Gastroesophageal sphincter (tissue), 4 donors: ENCODE measurements around the gene SLC1A2. TPM values are rescaled to one million over a fixed set of nuclear protein-coding genes. Genes with fewer than 3 reads are reported as not detected.

Experiments used
- ATAC-seq: fragments of 150-250 bp; one replicate; pipeline ENCODE4 v1.9.1; 2016; ENCODE audit warnings: mild to moderate bottlenecking, moderate library complexity
- H3K27ac ChIP-seq, 4 donors: fragments of 200-600 bp; sonication (generic) in 3 of 4; 1 replicate in 3 of 4; 2 replicates in 1 of 4; pipeline ENCODE4 v1.5.1; 2016 to 2019
- H3K27me3 ChIP-seq: fragments of 200-600 bp; sonication (generic); one replicate; pipeline ENCODE4 v1.5.1; 2019
- H3K36me3 ChIP-seq, 2 donors: fragments of 200-600 bp; sonication (generic); one replicate each; pipeline ENCODE4 v1.5.1; 2019; ENCODE audit warnings: control low read depth in 1 of 2
- H3K4me1 ChIP-seq, 3 donors: fragments of 200-600 bp; sonication (generic); 1 replicate in 2 of 3; 2 replicates in 1 of 3; pipeline ENCODE4 v1.5.1; 2016 to 2019; ENCODE audit warnings: control low read depth in 2 of 3
- H3K4me3 ChIP-seq, 2 donors: fragments of 200-600 bp; sonication (generic); one replicate each; pipeline ENCODE4 v1.5.1; 2019; ENCODE audit warnings: mild to moderate bottlenecking in 1 of 2, moderate library complexity in 1 of 2
- H3K9me3 ChIP-seq, 3 donors: fragments of 200-600 bp; sonication (generic); one replicate each; pipeline ENCODE4 v1.5.1; 2017 to 2019; ENCODE audit warnings: control low read depth in 2 of 3
- EP300 ChIP-seq: sonication (generic); formaldehyde crosslinking; IDR thresholded peaks from one replicate; pipeline ENCODE4 v1.6.1; 2017; ENCODE audit warnings: antibody characterized with exemption, mild to moderate bottlenecking
- POLR2A ChIP-seq, 2 donors: fragments of 450-650 bp; IDR thresholded peaks; one replicate each; pipeline ENCODE4 v1.6.1; 2017; ENCODE audit warnings: antibody characterized with exemption in 2 of 2, mild to moderate bottlenecking in 2 of 2, moderate library complexity in 1 of 2
- POLR2AphosphoS5 ChIP-seq: sonication (generic); formaldehyde crosslinking; IDR thresholded peaks from one replicate; pipeline ENCODE4 v1.6.1; 2017; ENCODE audit warnings: antibody characterized with exemption
- WGBS, 2 donors: methylation state at CpG; one replicate each; pipeline ENCODE4 v1.1.5; 2018; ENCODE audit warnings: low coverage in 1 of 2; 5-methylcytosine and 5-hydroxymethylcytosine counted together
- total RNA-seq, 4 donors: library from RNA; depleted of rRNA; stranded (reverse); fragments of >200 nt; gene quantifications; one replicate each; pipeline ENCODE4 v1.1.0, GENCODE V29; 2016
- TF ChIP-seq, protein P1 (sequence below), 4 experiments: fragments of 200-600 bp in 2 of 4; fragments of 450-650 bp in 2 of 4; sonication (generic) in 1 of 4; IDR thresholded peaks; one replicate each; pipeline ENCODE4 v1.5.1; 2017 to 2019; ENCODE audit warnings: antibody characterized with exemption in 4 of 4, mild to moderate bottlenecking in 2 of 4, moderate library complexity in 2 of 4

Gene SLC1A2
- total RNA-seq, 4 donors from 2014 or later, result 0.12 to 1.5 (median 0.40) TPM; not detected in 1

- peaks cover 0 to 19% (median 0%) of the 10 kb centered on the region in 3 donors for H3K4me1 ChIP-seq
- TF ChIP-seq POLR2AphosphoS5 (peak; percentile 24), EP300 (no peak)
- no peaks in the 10 kb centered on the region for H3K27me3 ChIP-seq
- no peak overlapping the region for H3K4me3 ChIP-seq
- no peaks in the 10 kb centered on the region for H3K9me3 ChIP-seq
- peak; percentile 37 for ATAC-seq
- whole genome bisulfite sequencing, 2 donors, result 40% methylated on average over 2 of the region's 2 CpGs; no CpG with 5 or more reads in 1 of the 2 donors
- no peaks in the 10 kb centered on the region for H3K36me3 ChIP-seq
- H3K27ac ChIP-seq, result peak overlapping the region in 3 of 4 donors; percentile 21 to 46 (median 38)
Observed at GRCh38 chr11:35282221-35282882, 137.0 kb downstream of the SLC1A2 start.

DNA sequence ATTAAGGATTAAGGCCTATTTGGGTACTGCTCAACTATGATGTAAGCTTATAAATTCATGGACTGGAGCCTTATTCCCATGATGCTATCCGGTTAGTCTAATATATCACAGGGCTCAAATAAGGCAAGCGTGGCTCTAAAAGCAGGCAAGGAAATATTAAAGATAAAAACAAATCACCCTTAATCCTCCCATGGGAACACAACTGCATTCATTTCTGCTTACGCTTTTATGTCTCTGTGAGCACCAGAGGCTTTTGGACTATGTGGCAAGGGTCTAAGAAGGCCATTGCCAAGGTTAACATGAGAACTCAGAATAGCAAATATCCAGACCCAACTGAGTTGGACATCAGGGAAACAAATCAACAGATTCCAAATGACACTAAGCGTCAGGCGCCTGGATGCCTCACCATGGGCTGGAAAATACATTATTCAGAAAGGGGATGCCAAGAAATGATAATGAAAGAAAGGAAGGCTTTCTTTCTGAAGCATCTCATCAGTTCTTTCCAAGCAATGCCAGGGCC, 138.1 kb downstream of the SLC1A2 start:
- Histone ChIP-seq H3K9me3 (no peaks in the 10 kb centered on the region), H3K36me3 (no peaks in the 10 kb centered on the region), H3K4me1 (peaks cover 0 to 25% (median 4%) of the 10 kb centered on the region in 3 donors), H3K4me3 (no peak overlapping the region), H3K27me3 (no peaks in the 10 kb centered on the region), H3K27ac (peak overlapping the region; percentile 19 to 60 (median 56))
- 29 to 40% methylated on average over 3 to 5 of the region's 5 CpGs for WGBS, 2 donors
- TF ChIP-seq POLR2AphosphoS5, result peak; percentile 88
- TF ChIP-seq EP300, result no peak
- ATAC-seq, result peak; percentile 74

GRCh38 chr11:35280727-35281126, 138.6 kb downstream of the SLC1A2 start:
- no peaks in the 10 kb centered on the region for H3K27me3 ChIP-seq
- H3K4me1 ChIP-seq, result peaks cover 0 to 30% (median 7%) of the 10 kb centered on the region in 3 donors
- no peak overlapping the region for H3K4me3 ChIP-seq
- TF ChIP-seq, protein P1, sequence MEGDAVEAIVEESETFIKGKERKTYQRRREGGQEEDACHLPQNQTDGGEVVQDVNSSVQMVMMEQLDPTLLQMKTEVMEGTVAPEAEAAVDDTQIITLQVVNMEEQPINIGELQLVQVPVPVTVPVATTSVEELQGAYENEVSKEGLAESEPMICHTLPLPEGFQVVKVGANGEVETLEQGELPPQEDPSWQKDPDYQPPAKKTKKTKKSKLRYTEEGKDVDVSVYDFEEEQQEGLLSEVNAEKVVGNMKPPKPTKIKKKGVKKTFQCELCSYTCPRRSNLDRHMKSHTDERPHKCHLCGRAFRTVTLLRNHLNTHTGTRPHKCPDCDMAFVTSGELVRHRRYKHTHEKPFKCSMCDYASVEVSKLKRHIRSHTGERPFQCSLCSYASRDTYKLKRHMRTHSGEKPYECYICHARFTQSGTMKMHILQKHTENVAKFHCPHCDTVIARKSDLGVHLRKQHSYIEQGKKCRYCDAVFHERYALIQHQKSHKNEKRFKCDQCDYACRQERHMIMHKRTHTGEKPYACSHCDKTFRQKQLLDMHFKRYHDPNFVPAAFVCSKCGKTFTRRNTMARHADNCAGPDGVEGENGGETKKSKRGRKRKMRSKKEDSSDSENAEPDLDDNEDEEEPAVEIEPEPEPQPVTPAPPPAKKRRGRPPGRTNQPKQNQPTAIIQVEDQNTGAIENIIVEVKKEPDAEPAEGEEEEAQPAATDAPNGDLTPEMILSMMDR (IDR thresholded peaks at IDR 0.05), result no peak
- no peak for TF ChIP-seq POLR2AphosphoS5
- no peak for TF ChIP-seq POLR2A (IDR thresholded peaks at IDR 0.05)
- no peak for TF ChIP-seq EP300
- H3K27ac ChIP-seq, result peak overlapping the region in 3 of 4 donors; percentile 55 to 60 (median 57)
- H3K36me3 ChIP-seq, result no peaks in the 10 kb centered on the region
- WGBS, 2 donors, result 86 to 100% methylated on average over 1 of the region's 7 CpGs
- no peak for ATAC-seq
- no peaks in the 10 kb centered on the region for H3K9me3 ChIP-seq

- Histone ChIP-seq H3K4me3 (no peak overlapping the region), H3K27ac (no peak overlapping the region), H3K4me1 (peaks cover 4 to 41% (median 8%) of the 10 kb centered on the region in 3 donors), H3K27me3 (no peaks in the 10 kb centered on the region), H3K9me3 (no peaks in the 10 kb centered on the region), H3K36me3 (no peaks in the 10 kb centered on the region)
- 94% methylated on average over 2 of the region's 2 CpGs; no CpG with 5 or more reads in 1 of the 2 donors for WGBS, 2 donors
- TF ChIP-seq POLR2A (IDR thresholded peaks at IDR 0.05), result no peak
- no peak for TF ChIP-seq EP300
- TF ChIP-seq, protein P1 (IDR thresholded peaks at IDR 0.05), result no peak
- TF ChIP-seq POLR2AphosphoS5, result no peak
- ATAC-seq, result no peak
Observed at GRCh38 chr11:35277827-35278226, 141.5 kb downstream of the SLC1A2 start.

DNA sequence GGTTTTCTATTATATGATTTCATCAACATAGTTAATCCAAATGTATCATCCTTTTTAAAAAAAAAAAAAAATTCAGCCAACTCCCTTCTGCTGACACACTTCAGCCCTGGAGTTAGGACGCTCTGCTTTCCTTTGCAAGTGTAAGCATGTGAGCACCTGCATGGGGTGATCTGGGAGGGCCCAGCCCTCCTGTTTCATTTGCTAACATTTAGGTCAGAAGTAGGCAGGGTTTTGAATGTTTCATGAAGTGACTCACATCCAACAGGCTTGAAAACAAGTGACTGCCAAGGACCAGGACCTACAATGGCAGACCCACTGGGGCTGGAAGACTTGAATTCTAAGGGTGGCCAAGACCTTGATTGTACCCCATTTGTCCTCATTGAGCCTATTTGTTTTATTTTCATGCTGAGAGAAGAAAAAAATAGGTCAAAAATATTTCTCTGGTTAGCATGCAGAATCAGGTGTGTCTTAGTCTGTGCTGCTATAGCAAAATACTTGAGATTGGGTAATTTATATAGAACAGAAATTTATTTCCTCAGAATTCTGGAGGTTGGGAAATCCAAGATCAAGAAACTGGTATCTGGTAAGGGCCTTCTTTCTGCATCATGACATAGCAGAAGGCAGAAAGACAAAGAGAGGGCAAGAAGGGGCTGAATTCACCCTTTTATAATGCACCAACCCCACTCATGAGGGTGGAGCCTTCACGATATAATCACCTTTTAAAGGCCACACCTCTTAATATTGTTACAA, 142.8 kb downstream of the SLC1A2 start:
- H3K9me3 ChIP-seq, result no peaks in the 10 kb centered on the region
- H3K4me1 ChIP-seq, result peaks cover 4 to 29% (median 8%) of the 10 kb centered on the region in 3 donors
- peak; percentile 29 for ATAC-seq
- no peaks in the 10 kb centered on the region for H3K27me3 ChIP-seq
- peak overlapping the region in 3 of 4 donors; percentile 31 to 69 (median 54) for H3K27ac ChIP-seq
- 80 to 100% methylated on average over 1 to 2 of the region's 2 CpGs for WGBS, 2 donors
- no peaks in the 10 kb centered on the region for H3K36me3 ChIP-seq
- TF ChIP-seq POLR2A (IDR thresholded peaks at IDR 0.05), result no peak
- TF ChIP-seq POLR2AphosphoS5, result peak; percentile 31
- no peak overlapping the region for H3K4me3 ChIP-seq

DNA sequence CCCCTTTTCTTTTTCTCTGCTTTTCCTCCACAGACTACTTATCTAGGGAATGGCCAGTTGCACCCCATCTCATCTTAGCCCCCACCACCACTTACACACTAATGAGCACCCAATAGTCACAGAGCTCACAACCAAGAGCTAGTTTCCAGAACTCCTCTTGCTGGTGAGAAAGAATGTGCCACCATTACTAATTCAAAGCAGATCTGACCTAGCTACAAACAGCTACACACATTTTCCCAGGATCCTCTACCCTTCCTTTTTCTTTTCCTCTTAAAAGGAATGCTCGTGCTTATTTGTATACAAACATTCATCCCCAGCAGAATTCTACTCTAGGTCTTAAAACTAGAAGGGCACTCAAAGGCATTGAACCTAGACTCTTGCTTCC, 143.6 kb downstream of the SLC1A2 start:
- H3K27me3 ChIP-seq, result no peaks in the 10 kb centered on the region
- no peak overlapping the region for H3K4me3 ChIP-seq
- no peaks in the 10 kb centered on the region for H3K36me3 ChIP-seq
- H3K27ac ChIP-seq, result peak overlapping the region; percentile 31 to 69 (median 50)
- peaks cover 4 to 27% (median 8%) of the 10 kb centered on the region in 3 donors for H3K4me1 ChIP-seq
- H3K9me3 ChIP-seq, result no peaks in the 10 kb centered on the region
- WGBS, 2 donors, result 0 to 25% methylated on average over 1 of the region's 1 CpG
- ATAC-seq, result no peak
- TF ChIP-seq, protein P1 (IDR thresholded peaks at IDR 0.05), result no peak
- TF ChIP-seq POLR2AphosphoS5 (no peak), POLR2A (IDR thresholded peaks at IDR 0.05) (no peak), EP300 (no peak)
